ENCODE results near the gene KRTAP2-3. TPM values are rescaled to one million over a fixed set of nuclear protein-coding genes. Genes with fewer than 3 reads are reported as not detected.

The KRTAP2-3 gene
- total and polyA plus RNA-seq, 10 of the 15 experiments (the other 5 are each of a cell fraction or from before 2014, with no cell fraction given): not detected

DNA sequence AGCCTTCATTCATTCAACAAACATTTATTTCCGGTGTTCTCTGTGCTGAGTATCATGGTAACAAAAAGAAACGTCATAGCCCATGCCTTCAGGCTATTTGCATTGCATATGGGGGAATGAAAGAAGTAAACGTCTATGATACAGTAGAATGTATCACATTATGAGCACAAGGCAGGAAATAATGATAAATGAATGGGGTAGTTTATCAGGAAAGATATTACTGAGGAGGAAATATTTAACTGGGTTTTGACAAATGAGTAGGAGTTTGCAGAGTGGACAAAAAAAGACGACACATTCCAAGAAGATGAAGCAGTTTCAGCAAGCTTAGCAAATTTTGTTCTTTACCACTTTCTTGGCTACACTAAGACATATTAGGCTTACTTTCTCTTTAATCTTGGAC lies 22.7 kb upstream of the KRTAP2-3 start:
- 2% methylated on average over 4 of the region's 4 CpGs for WGBS (ENCODE audit: insufficient coverage, insufficient replicate concordance, low lambda C conversion rate, missing lambda C conversion rate)
- Histone ChIP-seq H4K20me1 (ENCODE audit: control insufficient read depth, insufficient read depth) (no peaks in the 10 kb centered on the region), H3K27ac (ENCODE audit: control insufficient read depth, insufficient read depth) (no peak overlapping the region), H3K4me3 (no peak overlapping the region), H3K4me2 (ENCODE audit: control insufficient read depth, insufficient read depth) (no peak overlapping the region), H3K9ac (ENCODE audit: control insufficient read depth, insufficient read depth, low read length) (no peak overlapping the region), H3K79me2 (ENCODE audit: control insufficient read depth, insufficient read depth, low read length) (no peaks in the 10 kb centered on the region), H3K4me1 (ENCODE audit: control insufficient read depth, insufficient read depth, low read length) (no peaks in the 10 kb centered on the region), H3K36me3 (ENCODE audit: control insufficient read depth in 2 of 2, insufficient read depth in 2 of 2, low read length in 1 of 2) (no peaks in the 10 kb centered on the region), H2AFZ (ENCODE audit: control insufficient read depth, low read depth, low read length) (no peak overlapping the region), H3K9me3 (replicated peaks; ENCODE audit: control insufficient read depth, insufficient read depth, low read length) (no peaks in the 10 kb centered on the region), H3K27me3 (replicated peaks in 1 of 2; ENCODE audit: control insufficient read depth in 2 of 2, insufficient read depth in 2 of 2, low read length in 1 of 2) (no peaks in the 10 kb centered on the region; a peak in 1 of 4 replicates)
- no TSS peak for BruUV-seq (replicated peaks)
- ChIA-PET POLR2A (no interaction called here), RAD21 (ENCODE audit: unreplicated experiment) (no interaction called here), SMC1A (ENCODE audit: uncharacterized antibody, unreplicated experiment) (no interaction called here), CTCF (no interaction called here)
- no peak for ATAC-seq
- TF ChIP-seq MEF2B (IDR thresholded peaks at IDR 0.05; ENCODE audit: partially characterized antibody, poor library complexity, severe bottlenecking): no peak
- TF ChIP-seq, protein P1, sequence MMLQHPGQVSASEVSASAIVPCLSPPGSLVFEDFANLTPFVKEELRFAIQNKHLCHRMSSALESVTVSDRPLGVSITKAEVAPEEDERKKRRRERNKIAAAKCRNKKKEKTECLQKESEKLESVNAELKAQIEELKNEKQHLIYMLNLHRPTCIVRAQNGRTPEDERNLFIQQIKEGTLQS (IDR thresholded peaks at IDR 0.05; ENCODE audit: borderline replicate concordance, extremely low read depth, low read depth, low read length): no peak
- no peak for TF ChIP-seq YY1 (IDR thresholded peaks at IDR 0.05; ENCODE audit: low read depth, low read length)
- TF ChIP-seq, protein P2, sequence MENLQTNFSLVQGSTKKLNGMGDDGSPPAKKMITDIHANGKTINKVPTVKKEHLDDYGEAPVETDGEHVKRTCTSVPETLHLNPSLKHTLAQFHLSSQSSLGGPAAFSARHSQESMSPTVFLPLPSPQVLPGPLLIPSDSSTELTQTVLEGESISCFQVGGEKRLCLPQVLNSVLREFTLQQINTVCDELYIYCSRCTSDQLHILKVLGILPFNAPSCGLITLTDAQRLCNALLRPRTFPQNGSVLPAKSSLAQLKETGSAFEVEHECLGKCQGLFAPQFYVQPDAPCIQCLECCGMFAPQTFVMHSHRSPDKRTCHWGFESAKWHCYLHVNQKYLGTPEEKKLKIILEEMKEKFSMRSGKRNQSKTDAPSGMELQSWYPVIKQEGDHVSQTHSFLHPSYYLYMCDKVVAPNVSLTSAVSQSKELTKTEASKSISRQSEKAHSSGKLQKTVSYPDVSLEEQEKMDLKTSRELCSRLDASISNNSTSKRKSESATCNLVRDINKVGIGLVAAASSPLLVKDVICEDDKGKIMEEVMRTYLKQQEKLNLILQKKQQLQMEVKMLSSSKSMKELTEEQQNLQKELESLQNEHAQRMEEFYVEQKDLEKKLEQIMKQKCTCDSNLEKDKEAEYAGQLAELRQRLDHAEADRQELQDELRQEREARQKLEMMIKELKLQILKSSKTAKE (IDR thresholded peaks at IDR 0.05; ENCODE audit: low read depth, poor library complexity, severe bottlenecking): no peak
- TF ChIP-seq POU2F2 (IDR thresholded peaks at IDR 0.05; ENCODE audit: borderline replicate concordance, low read depth, low read length): no peak
- TF ChIP-seq KAT2A (conservative IDR thresholded peaks at IDR 0.05; ENCODE audit: control insufficient read depth, low read depth, low read length): no peak
- TF ChIP-seq NFXL1 (IDR thresholded peaks at IDR 0.05; ENCODE audit: borderline replicate concordance): no peak
- TF ChIP-seq SP1 (IDR thresholded peaks at IDR 0.05; ENCODE audit: low read depth, low read length): no peak
- no peak for TF ChIP-seq ZNF384 (IDR thresholded peaks at IDR 0.05; ENCODE audit: borderline replicate concordance, low read depth, low read length)
- no peak for TF ChIP-seq CBX5 (IDR thresholded peaks at IDR 0.05; ENCODE audit: low read depth)
- TF ChIP-seq BCL11A (IDR thresholded peaks at IDR 0.05; ENCODE audit: low read depth, low read length): no peak
- no peak for FAIRE-seq
- in situ Hi-C loops (cut with MboI) (no loop called here), intact Hi-C loops (cut with micrococcal nuclease; ENCODE audit: unreplicated experiment) (no loop called here)
- DNase-seq (ENCODE audit: low read depth, low spot score): no peak

Measured in GM12878 (cell line).